Measurements from ENCODE around the gene STAT3. TPM values are rescaled to one million over a fixed set of nuclear protein-coding genes. Genes with fewer than 3 reads are reported as not detected.

STAT3 gene
- total and polyA plus RNA-seq, 2 donors (not counting 1 experiment from before 2014, with no cell fraction given) = 50.1 to 140 TPM

DNA sequence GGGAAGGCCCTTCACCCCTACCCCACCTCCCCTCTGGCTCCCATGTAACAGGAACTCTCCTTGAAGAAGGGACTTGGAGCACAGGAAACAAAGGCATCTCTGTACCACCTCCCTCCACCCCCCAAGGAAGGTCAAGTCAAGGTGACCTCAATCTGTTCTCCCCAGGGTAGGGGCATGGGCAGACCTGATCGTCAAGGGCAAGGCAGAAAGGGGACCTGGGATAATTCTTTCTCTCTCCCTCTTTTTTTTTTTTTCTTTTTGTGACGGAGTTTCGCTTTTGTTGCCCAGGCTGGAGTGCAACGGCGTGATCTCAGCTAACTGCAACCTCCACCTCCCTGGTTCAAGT is 104.2 kb downstream of the STAT3 start:
- TF ChIP-seq, protein P1, sequence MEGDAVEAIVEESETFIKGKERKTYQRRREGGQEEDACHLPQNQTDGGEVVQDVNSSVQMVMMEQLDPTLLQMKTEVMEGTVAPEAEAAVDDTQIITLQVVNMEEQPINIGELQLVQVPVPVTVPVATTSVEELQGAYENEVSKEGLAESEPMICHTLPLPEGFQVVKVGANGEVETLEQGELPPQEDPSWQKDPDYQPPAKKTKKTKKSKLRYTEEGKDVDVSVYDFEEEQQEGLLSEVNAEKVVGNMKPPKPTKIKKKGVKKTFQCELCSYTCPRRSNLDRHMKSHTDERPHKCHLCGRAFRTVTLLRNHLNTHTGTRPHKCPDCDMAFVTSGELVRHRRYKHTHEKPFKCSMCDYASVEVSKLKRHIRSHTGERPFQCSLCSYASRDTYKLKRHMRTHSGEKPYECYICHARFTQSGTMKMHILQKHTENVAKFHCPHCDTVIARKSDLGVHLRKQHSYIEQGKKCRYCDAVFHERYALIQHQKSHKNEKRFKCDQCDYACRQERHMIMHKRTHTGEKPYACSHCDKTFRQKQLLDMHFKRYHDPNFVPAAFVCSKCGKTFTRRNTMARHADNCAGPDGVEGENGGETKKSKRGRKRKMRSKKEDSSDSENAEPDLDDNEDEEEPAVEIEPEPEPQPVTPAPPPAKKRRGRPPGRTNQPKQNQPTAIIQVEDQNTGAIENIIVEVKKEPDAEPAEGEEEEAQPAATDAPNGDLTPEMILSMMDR (IDR thresholded peaks at IDR 0.05) = no peak
- no peak for TF ChIP-seq EZH2 (IDR thresholded peaks at IDR 0.05; ENCODE audit: borderline replicate concordance, insufficient read depth, low read depth, low read length, poor library complexity, severe bottlenecking)
- Histone ChIP-seq H3K4me3 (ENCODE audit: control extremely low read depth in 1 of 5, extremely low read depth in 1 of 5, insufficient read depth in 1 of 5, low read depth in 2 of 5, low read length in 4 of 5) (no peak overlapping the region), H3K4me2 (replicated peaks; ENCODE audit: low read depth, low read length, poor library complexity, severe bottlenecking) (no peak overlapping the region), H4K20me1 (ENCODE audit: control insufficient read depth, insufficient read depth, low read length, poor library complexity, severe bottlenecking) (no peaks in the 10 kb centered on the region), H3K9ac (ENCODE audit: low read length) (no peak overlapping the region), H3K4me1 (ENCODE audit: control insufficient read depth in 2 of 2, insufficient read depth in 2 of 2, low read length in 2 of 2) (peaks cover 17 to 24% of the 10 kb centered on the region in 2 donors), H3K36me3 (replicated peaks in 1 of 2; ENCODE audit: control extremely low read depth in 1 of 2, control insufficient read depth in 1 of 2, extremely low read depth in 1 of 2, insufficient read depth in 2 of 2, low read length in 1 of 2) (no peaks in the 10 kb centered on the region), H3K27me3 (replicated peaks in 1 of 4; ENCODE audit: control extremely low read depth in 1 of 4, control insufficient read depth in 3 of 4, insufficient read depth in 4 of 4, low read length in 3 of 4) (no peaks in the 10 kb centered on the region), H3K79me2 (ENCODE audit: control insufficient read depth, insufficient read depth, low read length) (peaks cover 11% of the 10 kb centered on the region), H2AFZ (ENCODE audit: insufficient read depth, low read depth, low read length, poor library complexity, severe bottlenecking) (no peak overlapping the region), H3K27ac (ENCODE audit: low read length in 2 of 2) (no peak overlapping the region), H3K9me3 (ENCODE audit: control extremely low read depth in 1 of 3, control insufficient read depth in 2 of 3, insufficient read depth in 1 of 3, low read length in 2 of 3) (no peaks in the 10 kb centered on the region)
- no peaks in the 10 kb centered on the region for H3K9me3 Mint-ChIP-seq (ENCODE audit: insufficient read depth)
- peaks cover 21% of the 10 kb centered on the region for H3K4me1 Mint-ChIP-seq
- intact Hi-C loops (cut with micrococcal nuclease) = no loop called here
- no peaks in the 10 kb centered on the region for H3K27me3 Mint-ChIP-seq
- POLR2A ChIA-PET = interaction anchor here (0.7 kb wide), 2 partner anchors 36 to 122 kb away, joined by 3 read pairs; no protein-coding TSS in a partner anchor
- CTCF ChIA-PET = interaction anchor here (1.0 kb wide), 1 partner anchor 119 kb away, joined by 3 read pairs; no protein-coding TSS in a partner anchor
- H3K27ac Mint-ChIP-seq = no peak overlapping the region
- no peak overlapping the region for H3K4me3 Mint-ChIP-seq
- 100% methylated on average over 5 of the region's 5 CpGs for WGBS (ENCODE audit: insufficient coverage)
- DNase-seq = no peak
- no peak for ATAC-seq (ENCODE audit: low read depth)

DNA sequence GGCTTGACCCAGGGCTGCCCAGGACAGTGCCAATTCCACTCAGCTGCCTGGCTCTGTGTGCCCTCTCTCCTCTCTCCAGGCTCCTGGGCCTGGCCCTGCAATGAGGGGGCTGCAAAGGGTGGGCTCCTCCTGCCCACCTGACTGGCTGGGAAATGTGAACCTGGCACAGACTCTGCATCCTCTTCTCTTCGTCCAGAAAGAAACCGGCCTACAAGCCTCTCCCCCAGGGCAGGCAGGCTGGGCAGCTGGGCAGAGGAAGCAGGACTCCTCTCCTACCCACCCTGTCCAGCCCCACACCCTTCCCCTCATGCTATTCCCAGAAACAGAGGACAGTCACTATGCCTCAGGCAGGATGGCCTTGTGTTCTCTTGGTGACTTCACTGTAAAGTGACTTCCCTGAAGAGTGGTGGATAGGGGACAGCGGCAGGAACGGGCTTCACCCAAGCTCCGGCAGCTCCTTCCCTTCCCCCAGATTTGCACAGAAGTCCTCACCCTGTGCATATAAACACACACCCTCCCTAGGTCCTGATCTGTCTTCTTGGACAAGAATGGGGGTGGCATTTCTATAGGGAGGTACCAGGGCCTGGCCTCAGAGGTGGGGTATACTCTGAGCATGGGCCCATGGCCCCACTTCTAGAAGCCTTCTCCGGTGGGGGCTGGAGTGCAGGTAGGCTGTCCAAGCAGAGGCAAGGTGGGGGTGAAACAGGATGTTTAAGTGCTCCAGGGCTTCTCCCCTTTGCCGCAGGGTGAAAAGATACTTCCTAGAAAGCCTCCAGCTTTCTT is 104.8 kb downstream of the STAT3 start:
- no peaks in the 10 kb centered on the region for H3K36me3 ChIP-seq (replicated peaks in 1 of 2; ENCODE audit: control extremely low read depth in 1 of 2, control insufficient read depth in 1 of 2, extremely low read depth in 1 of 2, insufficient read depth in 2 of 2, low read length in 1 of 2)
- H3K27ac Mint-ChIP-seq = no peak overlapping the region
- no peaks in the 10 kb centered on the region for H3K9me3 ChIP-seq (ENCODE audit: control extremely low read depth in 1 of 3, control insufficient read depth in 2 of 3, insufficient read depth in 1 of 3, low read length in 2 of 3)
- TF ChIP-seq, protein P1 (IDR thresholded peaks at IDR 0.05) = no peak
- TF ChIP-seq EZH2 (IDR thresholded peaks at IDR 0.05; ENCODE audit: borderline replicate concordance, insufficient read depth, low read depth, low read length, poor library complexity, severe bottlenecking) = no peak
- H3K79me2 ChIP-seq (ENCODE audit: control insufficient read depth, insufficient read depth, low read length) = peaks cover 11% of the 10 kb centered on the region
- DNase-seq (no peak), ATAC-seq (ENCODE audit: low read depth) (no peak)
- no peak overlapping the region for H3K27ac ChIP-seq (ENCODE audit: low read length in 2 of 2)
- WGBS (ENCODE audit: insufficient coverage) = 97% methylated on average over 4 of the region's 7 CpGs
- POLR2A ChIA-PET = no interaction called here
- no peaks in the 10 kb centered on the region for H3K27me3 ChIP-seq (replicated peaks in 1 of 4; ENCODE audit: control extremely low read depth in 1 of 4, control insufficient read depth in 3 of 4, insufficient read depth in 4 of 4, low read length in 3 of 4)
- no peak overlapping the region for H3K4me3 ChIP-seq (ENCODE audit: control extremely low read depth in 1 of 5, extremely low read depth in 1 of 5, insufficient read depth in 1 of 5, low read depth in 2 of 5, low read length in 4 of 5)
- no peaks in the 10 kb centered on the region for H3K27me3 Mint-ChIP-seq
- peaks cover 16 to 19% of the 10 kb centered on the region in 2 donors for H3K4me1 ChIP-seq (ENCODE audit: control insufficient read depth in 2 of 2, insufficient read depth in 2 of 2, low read length in 2 of 2)
- H3K4me2 ChIP-seq (replicated peaks; ENCODE audit: low read depth, low read length, poor library complexity, severe bottlenecking) = no peak overlapping the region
- H3K4me1 Mint-ChIP-seq = peaks cover 21% of the 10 kb centered on the region
- intact Hi-C loops (cut with micrococcal nuclease) = no loop called here
- H3K9me3 Mint-ChIP-seq (ENCODE audit: insufficient read depth) = no peaks in the 10 kb centered on the region
- CTCF ChIA-PET = interaction anchor here (1.0 kb wide), 1 partner anchor 119 kb away, joined by 3 read pairs; no protein-coding TSS in a partner anchor
- no peak overlapping the region for H3K4me3 Mint-ChIP-seq
- H3K9ac ChIP-seq (ENCODE audit: low read length) = no peak overlapping the region
- no peak overlapping the region for H2AFZ ChIP-seq (ENCODE audit: insufficient read depth, low read depth, low read length, poor library complexity, severe bottlenecking)
- H4K20me1 ChIP-seq (ENCODE audit: control insufficient read depth, insufficient read depth, low read length, poor library complexity, severe bottlenecking) = no peaks in the 10 kb centered on the region

Data from B cell (primary cell).